Adrenal gland (tissue), 12 donors: ENCODE results near the gene GMDS. TPM values are rescaled to one million over a fixed set of nuclear protein-coding genes. Genes with fewer than 3 reads are reported as not detected.

Experiments used
- DNase-seq, 7 donors: peaks; one replicate each; pipeline ENCODE4 v3.0.0-alpha.2; 2019 to 2020
- H3K27ac ChIP-seq, 5 donors: fragments of 200-600 bp; sonication (generic) in 4 of 5; 1 replicate in 3 of 5; 2 replicates in 2 of 5; pipeline versions ENCODE4 v1.5.1 to v1.8.0; 2016 to 2020; ENCODE audit warnings: mild to moderate bottlenecking in 1 of 5
- H3K27me3 ChIP-seq: fragments of 200-600 bp; 2 replicates; pipeline ENCODE4 v1.8.0; 2021
- H3K36me3 ChIP-seq, 2 donors: fragments of 200-600 bp; replicated peaks in 1 of 2; 1 replicate in 1 of 2; 2 replicates in 1 of 2; pipeline versions ENCODE4 v1.5.1 to v1.8.0; 2018 to 2022
- H3K4me1 ChIP-seq, 2 donors: fragments of 200-600 bp; replicated peaks in 1 of 2; 1 replicate in 1 of 2; 2 replicates in 1 of 2; pipeline versions ENCODE4 v1.5.1 to v1.8.0; 2018 to 2021
- H3K4me3 ChIP-seq, 4 donors: fragments of 200-600 bp; sonication (generic) in 3 of 4; one replicate each; pipeline ENCODE4 v1.5.1; 2016 to 2018
- H3K9me3 ChIP-seq, 3 donors: fragments of 200-600 bp; sonication (generic) in 1 of 3; replicated peaks in 1 of 3; 1 replicate in 2 of 3; 2 replicates in 1 of 3; pipeline versions ENCODE4 v1.5.1 to v1.8.0; 2016 to 2021
- POLR2A ChIP-seq, 2 donors: fragments of 450-650 bp; IDR thresholded peaks; one replicate each; pipeline ENCODE4 v1.6.1; 2017; ENCODE audit warnings: antibody characterized with exemption in 2 of 2, mild to moderate bottlenecking in 2 of 2, moderate library complexity in 1 of 2
- WGBS, 4 donors: extraction: QIAGEN DNeasy Blood & Tissue Kit in 2 of 4; methylation state at CpG; one replicate each; pipeline versions ENCODE4 v1.1.5 to v1.1.7; 2013 to 2017; 5-methylcytosine and 5-hydroxymethylcytosine counted together
- intact Hi-C, 2 donors: fragments of 100-400 bp; cut with DNase I; formaldehyde crosslinking; loops; one replicate each; pipeline versions ENCODE4 v1.14.1 to v1.15.0; 2022 to 2023
- polyA plus RNA-seq, 3 donors: library from polyadenylated mRNA; stranded (reverse); fragments of 200-250 nt in 2 of 3; fragments of 350-450 nt in 1 of 3; fragmentation: Illumina TruSeq in 1 of 3; extraction: RNeasy Lipid Tissue Mini Kit (QIAGEN cat#74804) in 1 of 3; gene quantifications; one replicate each; pipeline ENCODE4 v1.2.3, GENCODE V29; 2013 to 2014
- total RNA-seq, 9 donors: library from RNA; depleted of rRNA in 4 of 9; stranded (reverse); fragments of >200 nt in 4 of 9; fragments of 120-200 nt in 1 of 9; fragmentation: NEBNext Ultra II Directional in 1 of 9; extraction: Animal tissue kit (Norgen Biotek cat#: 25700) in 1 of 9; gene quantifications; one replicate each; pipeline versions ENCODE4 v1.1.0 to v1.2.4, GENCODE V29; 2013 to 2023
- TF ChIP-seq, protein P1 (sequence below), 6 experiments: fragments of 450-650 bp in 4 of 6; fragments of 200-600 bp in 2 of 6; sonication (generic) in 1 of 6; IDR thresholded peaks; 1 replicate in 5 of 6; 2 replicates in 1 of 6; pipeline versions ENCODE4 v1.5.1 to v1.8.0; 2016 to 2021; ENCODE audit warnings: antibody characterized with exemption in 6 of 6, mild to moderate bottlenecking in 2 of 6, moderate library complexity in 1 of 6
- donor health status: healthy with polysubstance abuse.
- donor health status: Bipolar disorder and iron deficiency.
- donor health status: DM: yes; HTN: yes; CAD: no.
- donor health status: DM: no; HTN: no; CAD: no.
- donor health status: DM: no; HTN: no; CAD: no.
- donor health status: DM: yes; HTN: yes; CAD: no.

GMDS gene
- total and polyA plus RNA-seq, 12 donors, result 8.5 to 39.2 (median 15.2) TPM

DNA sequence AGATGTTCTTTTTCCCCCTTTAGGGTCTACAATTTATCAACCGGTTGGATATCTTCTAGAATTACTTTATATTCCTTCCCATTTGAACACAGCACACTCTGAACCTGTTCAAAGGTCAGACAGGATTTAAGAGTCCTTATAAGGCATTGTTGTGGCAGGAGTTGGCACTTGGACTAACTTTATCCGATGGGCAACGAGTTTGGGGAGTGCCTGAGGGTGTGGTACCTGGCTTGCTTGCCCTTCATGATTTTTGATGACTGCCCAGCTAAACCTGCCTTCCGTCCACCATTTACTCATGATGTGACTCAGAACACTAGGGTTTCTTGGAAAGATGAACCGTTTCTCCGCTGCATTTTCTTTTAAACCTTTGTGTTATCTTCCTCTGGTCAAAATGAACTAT, 350.5 kb downstream of the GMDS start:
- Histone ChIP-seq H3K4me3 (no peak overlapping the region), H3K36me3 (no peaks in the 10 kb centered on the region), H3K27ac (no peak overlapping the region), H3K9me3 (no peaks in the 10 kb centered on the region), H3K4me1 (no peaks in the 10 kb centered on the region), H3K27me3 (no peaks in the 10 kb centered on the region)
- 82 to 87% (median 86%) methylated on average over 6 of the region's 6 CpGs for WGBS, 4 donors
- TF ChIP-seq, protein P1, sequence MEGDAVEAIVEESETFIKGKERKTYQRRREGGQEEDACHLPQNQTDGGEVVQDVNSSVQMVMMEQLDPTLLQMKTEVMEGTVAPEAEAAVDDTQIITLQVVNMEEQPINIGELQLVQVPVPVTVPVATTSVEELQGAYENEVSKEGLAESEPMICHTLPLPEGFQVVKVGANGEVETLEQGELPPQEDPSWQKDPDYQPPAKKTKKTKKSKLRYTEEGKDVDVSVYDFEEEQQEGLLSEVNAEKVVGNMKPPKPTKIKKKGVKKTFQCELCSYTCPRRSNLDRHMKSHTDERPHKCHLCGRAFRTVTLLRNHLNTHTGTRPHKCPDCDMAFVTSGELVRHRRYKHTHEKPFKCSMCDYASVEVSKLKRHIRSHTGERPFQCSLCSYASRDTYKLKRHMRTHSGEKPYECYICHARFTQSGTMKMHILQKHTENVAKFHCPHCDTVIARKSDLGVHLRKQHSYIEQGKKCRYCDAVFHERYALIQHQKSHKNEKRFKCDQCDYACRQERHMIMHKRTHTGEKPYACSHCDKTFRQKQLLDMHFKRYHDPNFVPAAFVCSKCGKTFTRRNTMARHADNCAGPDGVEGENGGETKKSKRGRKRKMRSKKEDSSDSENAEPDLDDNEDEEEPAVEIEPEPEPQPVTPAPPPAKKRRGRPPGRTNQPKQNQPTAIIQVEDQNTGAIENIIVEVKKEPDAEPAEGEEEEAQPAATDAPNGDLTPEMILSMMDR (IDR thresholded peaks at IDR 0.05), result no peak
- no peak for TF ChIP-seq POLR2A (IDR thresholded peaks at IDR 0.05)
- intact Hi-C loops, result no loop called here
- no peak for DNase-seq

DNA sequence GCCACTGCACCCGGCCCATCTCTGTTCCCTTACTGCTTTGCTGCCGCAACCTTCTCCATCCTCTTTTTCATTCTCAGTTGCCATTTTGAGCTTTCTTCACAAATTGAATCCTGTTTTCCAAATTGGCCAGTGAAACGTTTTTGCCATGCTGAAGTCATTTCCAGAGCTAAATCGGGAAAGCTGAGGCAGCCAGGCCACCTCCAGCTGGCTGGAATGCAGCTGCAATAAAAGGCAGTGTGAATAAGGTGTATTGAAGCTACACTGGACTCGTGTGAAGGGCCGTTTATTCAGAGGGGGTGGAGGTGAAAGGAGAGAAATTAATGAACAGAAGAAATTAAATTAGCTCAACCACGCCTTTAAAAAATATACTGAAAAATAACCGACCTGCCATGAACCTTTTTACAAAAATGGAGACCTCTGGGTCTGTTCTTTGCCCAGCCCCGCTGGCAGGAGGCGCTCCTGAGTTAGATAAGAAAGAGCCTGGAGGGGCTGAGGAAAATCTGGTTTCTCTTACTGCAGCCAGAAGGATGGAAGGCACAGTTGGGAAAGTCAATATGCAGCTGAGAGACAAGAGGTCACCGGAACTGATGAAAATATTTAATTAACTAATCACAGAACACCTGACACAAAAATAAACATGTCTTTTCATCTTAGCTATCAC, 351.8 kb downstream of the GMDS start:
- H3K27ac ChIP-seq, result no peak overlapping the region

DNA sequence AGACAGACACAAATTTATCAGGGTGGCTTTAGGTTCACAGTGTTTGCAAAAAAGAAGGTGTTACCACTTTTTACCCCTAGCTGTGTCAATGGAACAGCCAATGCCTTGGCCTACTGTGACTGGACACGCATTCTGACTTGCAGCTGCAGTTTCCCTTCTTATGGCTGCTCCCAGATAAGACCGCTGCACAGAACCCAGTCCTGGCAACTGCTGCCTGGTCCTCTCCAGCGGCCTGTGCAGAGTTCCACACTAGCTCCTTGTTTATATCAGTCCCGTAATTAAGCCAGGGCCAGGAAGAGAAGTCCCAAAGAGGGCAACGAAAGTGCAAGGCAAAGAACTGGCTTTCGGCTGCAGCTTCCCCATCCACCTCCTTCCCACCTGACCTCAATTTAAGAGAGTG, 352.7 kb downstream of the GMDS start:
- H3K4me1 ChIP-seq, result no peaks in the 10 kb centered on the region
- no peaks in the 10 kb centered on the region for H3K9me3 ChIP-seq
- H3K27ac ChIP-seq, result no peak overlapping the region
- intact Hi-C loops, result no loop called here
- no peaks in the 10 kb centered on the region for H3K27me3 ChIP-seq
- no peak overlapping the region for H3K4me3 ChIP-seq
- WGBS, 4 donors, result 91 to 96% (median 95%) methylated on average over 6 of the region's 6 CpGs
- no peaks in the 10 kb centered on the region for H3K36me3 ChIP-seq
- DNase-seq, result no peak
- no peak for TF ChIP-seq POLR2A (IDR thresholded peaks at IDR 0.05)
- TF ChIP-seq, protein P1 (IDR thresholded peaks at IDR 0.05), result no peak

More for the DNA sequence above, 351.8 kb downstream of the GMDS start:
- intact Hi-C loops, result no loop called here
- H3K4me1 ChIP-seq, result no peaks in the 10 kb centered on the region
- H3K4me3 ChIP-seq, result no peak overlapping the region
- TF ChIP-seq POLR2A (IDR thresholded peaks at IDR 0.05), result no peak
- TF ChIP-seq, protein P1 (IDR thresholded peaks at IDR 0.05), result peak in 1 of 6 experiments; percentile 18
- no peak for DNase-seq
- no peaks in the 10 kb centered on the region for H3K27me3 ChIP-seq
- H3K36me3 ChIP-seq, result no peaks in the 10 kb centered on the region
- WGBS, 4 donors, result 74 to 78% (median 76%) methylated on average over 11 of the region's 11 CpGs
- no peaks in the 10 kb centered on the region for H3K9me3 ChIP-seq

DNA sequence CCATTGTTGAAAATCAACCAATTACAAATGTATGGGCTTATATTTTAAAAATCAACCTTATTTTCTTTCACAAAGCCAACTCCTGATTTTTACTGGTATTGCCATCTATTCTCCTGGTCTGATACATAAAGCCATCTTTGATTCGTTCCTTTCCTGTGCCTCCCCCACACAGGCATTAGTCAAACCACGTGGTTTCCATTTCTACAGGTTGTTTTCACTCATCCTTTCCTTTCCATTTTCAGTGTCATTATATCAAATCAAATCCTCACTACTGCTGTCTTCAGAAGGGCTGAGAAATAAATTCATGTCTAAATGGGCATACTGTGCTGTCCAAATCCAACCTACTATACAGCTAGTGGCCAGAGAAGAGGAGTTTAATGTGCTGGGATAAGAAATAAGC, 354.4 kb downstream of the GMDS start:
- no peak for DNase-seq
- H3K4me1 ChIP-seq, result no peaks in the 10 kb centered on the region
- WGBS, 4 donors, result 79 to 91% (median 89%) methylated on average over 2 of the region's 2 CpGs
- intact Hi-C loops, result no loop called here
- no peaks in the 10 kb centered on the region for H3K36me3 ChIP-seq
- H3K27me3 ChIP-seq, result no peaks in the 10 kb centered on the region
- TF ChIP-seq, protein P1 (IDR thresholded peaks at IDR 0.05), result no peak
- no peak for TF ChIP-seq POLR2A (IDR thresholded peaks at IDR 0.05)
- H3K9me3 ChIP-seq, result no peaks in the 10 kb centered on the region
- H3K4me3 ChIP-seq, result no peak overlapping the region
- no peak overlapping the region for H3K27ac ChIP-seq
